HepG2 (cell line): ENCODE measurements around the gene SNX21. TPM values are rescaled to one million over a fixed set of nuclear protein-coding genes. Genes with fewer than 3 reads are reported as not detected.

Source experiments
- AKAP8 ChIP-seq: sonication (generic); formaldehyde crosslinking; IDR thresholded peaks from 2 replicates; pipeline ENCODE4 v1.5.1; 2020; ENCODE audit warnings: mild to moderate bottlenecking, missing genetic modification reagents
- FOXC1 ChIP-seq: sonication (generic); formaldehyde crosslinking; IDR thresholded peaks from 2 replicates; pipeline ENCODE4 v1.8.0; 2022; ENCODE audit warnings: mild to moderate bottlenecking, missing genetic modification reagents, borderline replicate concordance
- GRHL1 ChIP-seq: sonication (generic); formaldehyde crosslinking; conservative IDR thresholded peaks from 2 replicates; pipeline ENCODE4 v1.8.0; 2022; ENCODE audit warnings: missing genetic modification reagents
- JDP2 ChIP-seq: sonication (generic); formaldehyde crosslinking; IDR thresholded peaks from 2 replicates; pipeline ENCODE4 v1.8.1; 2022; ENCODE audit warnings: missing genetic modification reagents, borderline replicate concordance
- KLF12 ChIP-seq: sonication (generic); formaldehyde crosslinking; IDR thresholded peaks from 2 replicates; pipeline ENCODE4 v1.4.0; 2020; ENCODE audit warnings: missing genetic modification reagents, borderline replicate concordance
- MIER2 ChIP-seq: IDR thresholded peaks from 2 replicates; pipeline ENCODE4 v1.6.1; 2016; ENCODE audit warnings: missing biosample characterization, missing genetic modification reagents
- NFATC3 ChIP-seq: sonication (generic); formaldehyde crosslinking; IDR thresholded peaks from 2 replicates; pipeline ENCODE4 v1.5.1; 2020; ENCODE audit warnings: mild to moderate bottlenecking, missing genetic modification reagents
- POGZ ChIP-seq: sonication (generic); formaldehyde crosslinking; IDR thresholded peaks from 2 replicates; pipeline ENCODE4 v1.4.0; 2020; ENCODE audit warnings: mild to moderate bottlenecking, missing genetic modification reagents
- RFXANK ChIP-seq: IDR thresholded peaks from 2 replicates; pipeline ENCODE4 v1.6.1; 2016
- SCMH1 ChIP-seq: sonication (generic); formaldehyde crosslinking; IDR thresholded peaks from 2 replicates; pipeline ENCODE4 v1.9.0; 2021; ENCODE audit warnings: missing genetic modification reagents, mild to moderate bottlenecking, borderline replicate concordance
- SRF ChIP-seq: IDR thresholded peaks from 2 replicates; pipeline ENCODE4 v1.6.1; 2011; ENCODE audit warnings: mild to moderate bottlenecking, low read depth, low read length, moderate library complexity
- TBX3 ChIP-seq: fragments of 450-650 bp; IDR thresholded peaks from 2 replicates; pipeline ENCODE4 v1.6.1; 2017; ENCODE audit warnings: antibody characterized with exemption, mild to moderate bottlenecking, inconsistent platforms, borderline replicate concordance
- WIZ ChIP-seq: sonication (generic); formaldehyde crosslinking; IDR thresholded peaks from 2 replicates; pipeline ENCODE4 v1.5.1; 2020; ENCODE audit warnings: mild to moderate bottlenecking, missing genetic modification reagents
- ZC3H13 ChIP-seq: sonication (generic); formaldehyde crosslinking; IDR thresholded peaks from 2 replicates; pipeline ENCODE4 v1.8.1; 2023; ENCODE audit warnings: mild to moderate bottlenecking, missing genetic modification reagents, moderate library complexity
- ZFP41 ChIP-seq: sonication (generic); formaldehyde crosslinking; IDR thresholded peaks from 2 replicates; pipeline ENCODE4 v1.4.0; 2020; ENCODE audit warnings: mild to moderate bottlenecking, missing genetic modification reagents, borderline replicate concordance
- ZNF225 ChIP-seq: sonication (generic); formaldehyde crosslinking; IDR thresholded peaks from 2 replicates; pipeline ENCODE4 v1.4.0; 2020; ENCODE audit warnings: mild to moderate bottlenecking, missing genetic modification reagents
- ZNF253 ChIP-seq: sonication (generic); formaldehyde crosslinking; IDR thresholded peaks from 2 replicates; pipeline ENCODE4 v1.8.0; 2022; ENCODE audit warnings: mild to moderate bottlenecking, missing genetic modification reagents, borderline replicate concordance
- ZNF276 ChIP-seq: sonication (generic); formaldehyde crosslinking; IDR thresholded peaks from 2 replicates; pipeline ENCODE4 v1.4.0; 2020; ENCODE audit warnings: mild to moderate bottlenecking, low read depth, missing genetic modification reagents
- ZNF382 ChIP-seq: sonication (generic); formaldehyde crosslinking; IDR thresholded peaks from 2 replicates; pipeline ENCODE4 v1.5.0; 2020; ENCODE audit warnings: missing genetic modification reagents, mild to moderate bottlenecking, borderline replicate concordance
- ZNF451 ChIP-seq: sonication (generic); formaldehyde crosslinking; IDR thresholded peaks from 2 replicates; pipeline ENCODE4 v1.5.0; 2020; ENCODE audit warnings: mild to moderate bottlenecking, missing genetic modification reagents
- ZNF569 ChIP-seq: sonication (generic); formaldehyde crosslinking; IDR thresholded peaks from 2 replicates; pipeline ENCODE4 v1.5.0; 2020; ENCODE audit warnings: mild to moderate bottlenecking, missing genetic modification reagents, moderate library complexity, borderline replicate concordance
- ZNF674 ChIP-seq: sonication (generic); formaldehyde crosslinking; IDR thresholded peaks from 2 replicates; pipeline ENCODE4 v1.5.0; 2020; ENCODE audit warnings: low read depth, mild to moderate bottlenecking, missing genetic modification reagents
- ZNF761 ChIP-seq: sonication (generic); formaldehyde crosslinking; conservative IDR thresholded peaks from 2 replicates; pipeline ENCODE4 v1.4.0; 2020; ENCODE audit warnings: mild to moderate bottlenecking, missing genetic modification reagents
- polyA plus RNA-seq, 8 experiments: library from polyadenylated mRNA; depleted of rRNA in 3 of 8; stranded (reverse) in 7 of 8; unstranded in 1 of 8; fragments of >200 nt; fragmentation: Illumina TruSeq in 4 of 8; extraction: Trizol in 4 of 8; gene quantifications; 2 replicates each; pipeline versions ENCODE4 v1.2.1 to v1.2.3, GENCODE V29; 2011 to 2016; ENCODE audit warnings: low read depth in 4 of 8, missing spikeins in 1 of 8, mixed read lengths in 1 of 8; ENCODE audit not compliant: insufficient read depth in 1 of 8
- total RNA-seq, 5 experiments: library from RNA; depleted of rRNA; stranded (reverse); fragments of >200 nt; fragmentation: Illumina TruSeq; extraction: Trizol; gene quantifications; 2 replicates each; pipeline ENCODE4 v1.2.3, GENCODE V29; 2016; ENCODE audit warnings: low read depth in 1 of 5
- TF ChIP-seq, protein P1 (sequence below): sonication (generic); formaldehyde crosslinking; IDR thresholded peaks from 2 replicates; pipeline ENCODE4 v1.4.0; 2020; ENCODE audit warnings: missing genetic modification reagents

The SNX21 gene
- total and polyA plus RNA-seq, 2 of the 13 experiments (the other 11 are each of a cell fraction or from before 2014, with no cell fraction given), result 7.7 to 12.8 TPM

- TF ChIP-seq, protein P1, sequence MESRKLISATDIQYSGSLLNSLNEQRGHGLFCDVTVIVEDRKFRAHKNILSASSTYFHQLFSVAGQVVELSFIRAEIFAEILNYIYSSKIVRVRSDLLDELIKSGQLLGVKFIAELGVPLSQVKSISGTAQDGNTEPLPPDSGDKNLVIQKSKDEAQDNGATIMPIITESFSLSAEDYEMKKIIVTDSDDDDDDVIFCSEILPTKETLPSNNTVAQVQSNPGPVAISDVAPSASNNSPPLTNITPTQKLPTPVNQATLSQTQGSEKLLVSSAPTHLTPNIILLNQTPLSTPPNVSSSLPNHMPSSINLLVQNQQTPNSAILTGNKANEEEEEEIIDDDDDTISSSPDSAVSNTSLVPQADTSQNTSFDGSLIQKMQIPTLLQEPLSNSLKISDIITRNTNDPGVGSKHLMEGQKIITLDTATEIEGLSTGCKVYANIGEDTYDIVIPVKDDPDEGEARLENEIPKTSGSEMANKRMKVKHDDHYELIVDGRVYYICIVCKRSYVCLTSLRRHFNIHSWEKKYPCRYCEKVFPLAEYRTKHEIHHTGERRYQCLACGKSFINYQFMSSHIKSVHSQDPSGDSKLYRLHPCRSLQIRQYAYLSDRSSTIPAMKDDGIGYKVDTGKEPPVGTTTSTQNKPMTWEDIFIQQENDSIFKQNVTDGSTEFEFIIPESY (CRISPR knock-in tag), result peak; percentile 93
- TF ChIP-seq KLF12 (CRISPR knock-in tag) (peak; percentile 97), ZNF761 (CRISPR knock-in tag) (peak; percentile 99), ZFP41 (CRISPR knock-in tag) (peak; percentile 93; the same call in 1 of the 2 replicates), AKAP8 (CRISPR knock-in tag) (peak; percentile 98), ZNF451 (CRISPR knock-in tag) (peak; percentile 100), SCMH1 (no peak), POGZ (CRISPR knock-in tag) (peak; percentile 99), ZNF225 (0 out of 2 replicates have a peak, but pooled peaks have one; percentile 62), RFXANK (CRISPR knock-in tag) (peak; percentile 95), ZNF569 (CRISPR knock-in tag) (peak; percentile 65; the same call in 1 of the 2 replicates), SRF (peak; percentile 54), ZNF674 (peak; percentile 54; the same call in 1 of the 2 replicates), NFATC3 (peak; percentile 99), WIZ (peak; percentile 91), JDP2 (CRISPR knock-in tag) (peak; percentile 98), GRHL1 (CRISPR knock-in tag) (peak; percentile 66; the same call in 1 of the 2 replicates), ZNF276 (CRISPR knock-in tag) (peak; percentile 98), ZC3H13 (CRISPR knock-in tag) (peak; percentile 100), MIER2 (peak; percentile 84), ZNF253 (CRISPR knock-in tag) (peak; percentile 94), ZNF382 (no peak; the same call in 1 of the 2 replicates), TBX3 (peak; percentile 88), FOXC1 (CRISPR knock-in tag) (peak; percentile 97)
These were observed 57.7 kb downstream of the SNX21 start, which contains the start of the genes CTSA and NEURL2 (continued) for GRCh38 chr20:45890985-45891983.
